HepG2 (cell line): ENCODE measurements around the gene ACTN4. TPM values are rescaled to one million over a fixed set of nuclear protein-coding genes. Genes with fewer than 3 reads are reported as not detected.

Experiments
- AFF4 ChIP-seq: sonication (generic); formaldehyde crosslinking; IDR thresholded peaks from 2 replicates; pipeline ENCODE4 v1.4.0; 2020; ENCODE audit warnings: missing genetic modification reagents
- BRF2 ChIP-seq: sonication (generic); formaldehyde crosslinking; IDR thresholded peaks from 2 replicates; pipeline ENCODE4 v1.8.1; 2022; ENCODE audit warnings: mild to moderate bottlenecking, missing genetic modification reagents
- DZIP1 ChIP-seq: sonication (generic); formaldehyde crosslinking; IDR thresholded peaks from 2 replicates; pipeline ENCODE4 v1.5.0; 2020; ENCODE audit warnings: mild to moderate bottlenecking, missing genetic modification reagents
- HNRNPUL1 ChIP-seq: fragments of 200-400 bp; formaldehyde crosslinking; IDR thresholded peaks from 2 replicates; pipeline ENCODE4 v1.6.1; 2017; ENCODE audit warnings: low read depth, mild to moderate bottlenecking, low read length, moderate library complexity
- SYNCRIP ChIP-seq: fragments of 200-400 bp; formaldehyde crosslinking; IDR thresholded peaks from 2 replicates; pipeline ENCODE4 v1.6.1; 2018; ENCODE audit warnings: mild to moderate bottlenecking, low read depth, low read length; ENCODE audit not compliant: insufficient read depth
- THAP7 ChIP-seq: sonication (generic); formaldehyde crosslinking; IDR thresholded peaks from 2 replicates; pipeline ENCODE4 v1.8.1; 2023; ENCODE audit warnings: mild to moderate bottlenecking, missing genetic modification reagents
- XRCC5 ChIP-seq: fragments of 200-400 bp; formaldehyde crosslinking; optimal IDR thresholded peaks from 2 replicates; pipeline ENCODE3; 2017; ENCODE audit warnings: mild to moderate bottlenecking, low read length
- ZHX2 ChIP-seq, 2 experiments: sonication (generic) in 1 of 2; formaldehyde crosslinking in 1 of 2; IDR thresholded peaks; 2 replicates each; pipeline versions ENCODE4 v1.6.1 to v1.9.0; 2014 to 2022; ENCODE audit warnings: antibody characterized with exemption in 1 of 2, borderline replicate concordance in 1 of 2, inconsistent platforms in 1 of 2, low read depth in 1 of 2, missing genetic modification reagents in 1 of 2
- ZNF564 ChIP-seq: sonication (generic); formaldehyde crosslinking; IDR thresholded peaks from 2 replicates; pipeline ENCODE4 v1.8.1; 2023; ENCODE audit warnings: mild to moderate bottlenecking, missing genetic modification reagents
- ZNF672 ChIP-seq: sonication (generic); formaldehyde crosslinking; IDR thresholded peaks from 2 replicates; pipeline ENCODE4 v1.8.1; 2022; ENCODE audit warnings: missing genetic modification reagents
- ZNF737 ChIP-seq: sonication (generic); formaldehyde crosslinking; IDR thresholded peaks from 2 replicates; pipeline ENCODE4 v1.5.0; 2020; ENCODE audit warnings: missing genetic modification reagents, mild to moderate bottlenecking, borderline replicate concordance
- polyA plus RNA-seq, 8 experiments: library from polyadenylated mRNA; depleted of rRNA in 3 of 8; stranded (reverse) in 7 of 8; unstranded in 1 of 8; fragments of >200 nt; fragmentation: Illumina TruSeq in 4 of 8; extraction: Trizol in 4 of 8; gene quantifications; 2 replicates each; pipeline versions ENCODE4 v1.2.1 to v1.2.3, GENCODE V29; 2011 to 2016; ENCODE audit warnings: low read depth in 4 of 8, missing spikeins in 1 of 8, mixed read lengths in 1 of 8; ENCODE audit not compliant: insufficient read depth in 1 of 8
- total RNA-seq, 5 experiments: library from RNA; depleted of rRNA; stranded (reverse); fragments of >200 nt; fragmentation: Illumina TruSeq; extraction: Trizol; gene quantifications; 2 replicates each; pipeline ENCODE4 v1.2.3, GENCODE V29; 2016; ENCODE audit warnings: low read depth in 1 of 5

The ACTN4 gene
- total and polyA plus RNA-seq, 2 of the 13 experiments (the other 11 are each of a cell fraction or from before 2014, with no cell fraction given) = 171 to 192 TPM

GRCh38 chr19:38618590-38619360, 28.7 kb upstream of the ACTN4 start, which contains the start of gene EIF3K (continued):
- TF ChIP-seq BRF2 (CRISPR knock-in tag) (no peak), ZHX2 (IDR thresholded peaks at IDR 0.05; ENCODE audit: low read depth) (0 out of 2 replicates have a peak, but pooled peaks have one; percentile 55), ZHX2 (CRISPR knock-in tag; IDR thresholded peaks at IDR 0.05; ENCODE audit: borderline replicate concordance) (no peak), ZNF672 (CRISPR knock-in tag) (no peak), ZNF564 (peak; percentile 61; the same call in 1 of the 2 replicates), AFF4 (CRISPR knock-in tag) (no peak), ZNF737 (CRISPR knock-in tag) (no peak), DZIP1 (peak; percentile 87), SYNCRIP (no peak), THAP7 (CRISPR knock-in tag) (no peak), HNRNPUL1 (no peak), XRCC5 (no peak)
